Caco-2 (cell line): Measurements from ENCODE around the gene UBL4B. TPM values are rescaled to one million over a fixed set of nuclear protein-coding genes. Genes with fewer than 3 reads are reported as not detected.

Experiments
- BruUV-seq: library from RNA; stranded (reverse); fragments of 400-500 nt; replicated peaks from 2 replicates; lab custom pipeline; 2021; lab: Mats Ljungman, UMichigan
- CTCF ChIA-PET: fragments of 300-600 bp; sonication (Branson Sonifier 250); formaldehyde crosslinking; loops from one replicate; lab custom pipeline; 2022; ENCODE audit warnings: antibody characterized with exemption; lab: Charles Lee
- POLR2A ChIA-PET: fragments of 300-600 bp; sonication (Branson Sonifier 250); formaldehyde crosslinking; loops from one replicate; lab custom pipeline; 2022; ENCODE audit warnings: antibody characterized with exemption; lab: Charles Lee
- DNase-seq, 2 experiments: peaks; one replicate each; pipeline versions ENCODE4 v3.0.0 to v3.0.0-alpha.2; 2020 to 2022
- H3K27me3 ChIP-seq: replicated peaks from 2 replicates; pipeline ENCODE4 v1.6.0; 2011; ENCODE audit warnings: low read length; ENCODE audit not compliant: control insufficient read depth, insufficient read depth
- H3K36me3 ChIP-seq: 2 replicates; pipeline ENCODE4 v1.5.1; 2011; ENCODE audit warnings: low read length; ENCODE audit not compliant: control insufficient read depth, insufficient read depth
- H3K4me1 ChIP-seq: fragments of 250-450 bp; sonication (Bioruptor Pico); 2 replicates; pipeline ENCODE4 v1.5.1; 2020; ENCODE audit warnings: mild to moderate bottlenecking
- H3K4me3 ChIP-seq: 2 replicates; pipeline ENCODE4 v1.5.1; 2011; ENCODE audit warnings: low read depth, mild to moderate bottlenecking, control low read depth, low read length
- H3K9me3 ChIP-seq: fragments of 250-450 bp; sonication (Bioruptor Pico); 2 replicates; pipeline ENCODE4 v1.5.1; 2020; ENCODE audit warnings: mild to moderate bottlenecking, moderate library complexity
- H3K27ac Mint-ChIP-seq: one replicate; pipeline ENCODE4 v1.8.0; 2022; ENCODE audit warnings: mixed read lengths; ENCODE audit not compliant: unreplicated experiment
- H3K27me3 Mint-ChIP-seq: one replicate; pipeline ENCODE4 v1.8.0; 2022; ENCODE audit warnings: mixed read lengths; ENCODE audit not compliant: insufficient read depth, unreplicated experiment
- H3K36me3 Mint-ChIP-seq: one replicate; pipeline ENCODE4 v1.8.0; 2022; ENCODE audit warnings: mild to moderate bottlenecking, mixed read lengths; ENCODE audit not compliant: insufficient read depth, unreplicated experiment
- H3K4me1 Mint-ChIP-seq: one replicate; pipeline ENCODE4 v1.8.0; 2022; ENCODE audit warnings: low read depth, mixed read lengths; ENCODE audit not compliant: unreplicated experiment
- H3K4me3 Mint-ChIP-seq: one replicate; pipeline ENCODE4 v1.8.0; 2022; ENCODE audit warnings: mild to moderate bottlenecking, moderate library complexity, mixed read lengths; ENCODE audit not compliant: unreplicated experiment
- H3K9me3 Mint-ChIP-seq: one replicate; pipeline ENCODE4 v1.8.0; 2022; ENCODE audit warnings: mixed read lengths; ENCODE audit not compliant: unreplicated experiment
- intact Hi-C: fragments of 100-400 bp; cut with micrococcal nuclease; formaldehyde crosslinking; loops from one replicate; pipeline ENCODE4 v1.10.0; 2022; ENCODE audit not compliant: unreplicated experiment
- total RNA-seq: library from RNA; stranded (reverse); gene quantifications from 2 replicates; pipeline ENCODE4 v1.2.3, GENCODE V29; 2022
- TF ChIP-seq, protein P1 (sequence below), 2 experiments: fragments of 200-600 bp in 1 of 2; IDR thresholded peaks; 1 replicate in 1 of 2; 2 replicates in 1 of 2; pipeline versions ENCODE4 v1.5.1 to v1.8.0; 2011 to 2022; ENCODE audit warnings: antibody characterized with exemption in 1 of 2, control low read depth in 1 of 2, inconsistent platforms in 1 of 2, low read depth in 1 of 2, low read length in 1 of 2, mild to moderate bottlenecking in 1 of 2, moderate library complexity in 1 of 2; ENCODE audit not compliant: insufficient read depth in 1 of 2, severe bottlenecking in 1 of 2, unreplicated experiment in 1 of 2

The UBL4B gene
- total RNA-seq, 1 experiment from 2014 or later: not detected

GRCh38 chr1:110087812-110088738 is 24.2 kb upstream of the UBL4B start:
- Histone ChIP-seq H3K4me1 (peaks cover 11% of the 10 kb centered on the region), H3K36me3 (no peaks in the 10 kb centered on the region), H3K9me3 (no peaks in the 10 kb centered on the region), H3K27me3 (no peaks in the 10 kb centered on the region), H3K4me3 (no peak overlapping the region)
- Mint-ChIP-seq H3K4me1 (peaks cover 7% of the 10 kb centered on the region), H3K4me3 (no peak overlapping the region), H3K9me3 (no peaks in the 10 kb centered on the region), H3K36me3 (no peaks in the 10 kb centered on the region), H3K27ac (no peak overlapping the region), H3K27me3 (peaks cover 9% of the 10 kb centered on the region)
- intact Hi-C loops: loop anchor here (1.0 to 5.0 kb wide), 3 partner anchors 18 to 36 kb away; no protein-coding TSS in a partner anchor
- BruUV-seq: no TSS peak
- ChIA-PET POLR2A (no interaction called here), CTCF (interaction anchor here (0.5 to 2.4 kb wide), 12 partner anchors 9 to 120 kb away, joined by 3 to 55 read pairs (median 4); no protein-coding TSS in a partner anchor)
- peak in 1 of 2 experiments; percentile 58 for DNase-seq
- TF ChIP-seq, protein P1, sequence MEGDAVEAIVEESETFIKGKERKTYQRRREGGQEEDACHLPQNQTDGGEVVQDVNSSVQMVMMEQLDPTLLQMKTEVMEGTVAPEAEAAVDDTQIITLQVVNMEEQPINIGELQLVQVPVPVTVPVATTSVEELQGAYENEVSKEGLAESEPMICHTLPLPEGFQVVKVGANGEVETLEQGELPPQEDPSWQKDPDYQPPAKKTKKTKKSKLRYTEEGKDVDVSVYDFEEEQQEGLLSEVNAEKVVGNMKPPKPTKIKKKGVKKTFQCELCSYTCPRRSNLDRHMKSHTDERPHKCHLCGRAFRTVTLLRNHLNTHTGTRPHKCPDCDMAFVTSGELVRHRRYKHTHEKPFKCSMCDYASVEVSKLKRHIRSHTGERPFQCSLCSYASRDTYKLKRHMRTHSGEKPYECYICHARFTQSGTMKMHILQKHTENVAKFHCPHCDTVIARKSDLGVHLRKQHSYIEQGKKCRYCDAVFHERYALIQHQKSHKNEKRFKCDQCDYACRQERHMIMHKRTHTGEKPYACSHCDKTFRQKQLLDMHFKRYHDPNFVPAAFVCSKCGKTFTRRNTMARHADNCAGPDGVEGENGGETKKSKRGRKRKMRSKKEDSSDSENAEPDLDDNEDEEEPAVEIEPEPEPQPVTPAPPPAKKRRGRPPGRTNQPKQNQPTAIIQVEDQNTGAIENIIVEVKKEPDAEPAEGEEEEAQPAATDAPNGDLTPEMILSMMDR (IDR thresholded peaks at IDR 0.05; ENCODE audit: insufficient read depth in 1 of 2, low read depth in 1 of 2, low read length in 1 of 2, severe bottlenecking in 1 of 2, unreplicated experiment in 1 of 2): peak; percentile 52 to 60

- no TSS peak for BruUV-seq
- H3K4me3 Mint-ChIP-seq: no peak overlapping the region
- peaks cover 7% of the 10 kb centered on the region for H3K4me1 Mint-ChIP-seq
- no peak overlapping the region for H3K4me3 ChIP-seq
- H3K36me3 ChIP-seq: no peaks in the 10 kb centered on the region
- ChIA-PET POLR2A (no interaction called here), CTCF (interaction anchor here (1.1 to 2.4 kb wide), 5 partner anchors 12 to 119 kb away, joined by 3 to 55 read pairs (median 5); no protein-coding TSS in a partner anchor)
- no peaks in the 10 kb centered on the region for H3K9me3 ChIP-seq
- TF ChIP-seq, protein P1 (IDR thresholded peaks at IDR 0.05; ENCODE audit: insufficient read depth in 1 of 2, low read depth in 1 of 2, low read length in 1 of 2, severe bottlenecking in 1 of 2, unreplicated experiment in 1 of 2): no peak
- DNase-seq: no peak
- H3K27me3 ChIP-seq: no peaks in the 10 kb centered on the region
- peaks cover 11% of the 10 kb centered on the region for H3K4me1 ChIP-seq
- H3K27ac Mint-ChIP-seq: no peak overlapping the region
- H3K9me3 Mint-ChIP-seq: no peaks in the 10 kb centered on the region
- H3K27me3 Mint-ChIP-seq: peaks cover 6% of the 10 kb centered on the region
- H3K36me3 Mint-ChIP-seq: no peaks in the 10 kb centered on the region
- intact Hi-C loops: loop anchor here (1.0 to 5.0 kb wide), 3 partner anchors 17 to 37 kb away; no protein-coding TSS in a partner anchor
These were observed 23.4 kb upstream of the UBL4B start for GRCh38 chr1:110088739-110089316.
